ENCODE results near the gene IFI27. TPM values are rescaled to one million over a fixed set of nuclear protein-coding genes. Genes with fewer than 3 reads are reported as not detected.
A peak's percentile ranks its signal among the peaks of the same experiment; 100 is the strongest.

Gene IFI27
- total and polyA plus RNA-seq, 2 of the 8 experiments (the other 6 are each of a cell fraction or from before 2014, with no cell fraction given) = 0.76 to 2.2 TPM

DNA sequence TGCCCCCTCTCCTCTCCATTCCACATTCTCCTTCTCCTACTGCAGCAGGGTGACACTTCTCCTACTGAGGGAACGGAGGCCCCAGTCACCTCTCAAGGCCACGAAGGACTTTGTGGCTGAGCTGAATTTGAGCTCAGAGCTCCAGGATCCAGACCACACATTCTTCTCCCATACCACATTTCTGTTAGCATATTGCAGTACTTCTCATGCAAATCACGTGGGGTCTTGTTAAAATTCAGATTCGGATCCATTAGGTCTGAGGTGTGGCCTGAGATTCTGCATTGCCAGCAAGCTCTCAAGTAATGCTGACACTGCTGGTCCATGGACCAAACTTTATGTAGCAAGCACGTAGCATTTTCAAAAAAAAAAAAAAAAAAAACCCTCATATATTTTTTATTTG lies 28.5 kb downstream of the IFI27 start:
- no peak for FAIRE-seq
- Histone ChIP-seq H3K79me1 (ENCODE audit: low read depth, low read length) (no peaks in the 10 kb centered on the region), H3K79me2 (ENCODE audit: control insufficient read depth in 1 of 2, insufficient read depth in 2 of 2, low read length in 2 of 2) (no peaks in the 10 kb centered on the region), H3K23me2 (ENCODE audit: low read depth, low read length) (no peaks in the 10 kb centered on the region), H4K91ac (replicated peaks; ENCODE audit: insufficient read length, low read length) (no peak overlapping the region), H2BK120ac (replicated peaks; ENCODE audit: low read depth, low read length) (no peak overlapping the region), H2BK12ac (ENCODE audit: low read depth, low read length) (no peak overlapping the region), H2AFZ (ENCODE audit: low read length) (peak overlapping the region; percentile 47; the same call in 1 of the 2 replicates), H3K9me3 (ENCODE audit: insufficient read depth in 2 of 2, low read depth in 1 of 2, low read length in 1 of 2) (peaks cover 5 to 8% of the 10 kb centered on the region in 2 experiments; a peak in 1 of 4 replicates), H3K36me3 (ENCODE audit: control insufficient read depth in 2 of 4, insufficient read depth in 4 of 4, low read length in 3 of 4) (no peaks in the 10 kb centered on the region; a peak in 1 of 8 replicates), H3K18ac (ENCODE audit: extremely low read depth, low read length) (no peak overlapping the region), H2BK15ac (ENCODE audit: low read length) (no peak overlapping the region; the same call in 1 of the 2 replicates), H3K4ac (replicated peaks; ENCODE audit: insufficient read length, low read depth, low read length) (no peak overlapping the region), H3K56ac (replicated peaks; ENCODE audit: insufficient read length, low read depth, low read length) (no peak overlapping the region), H3K14ac (ENCODE audit: insufficient read length) (no peak overlapping the region), H3K27me3 (replicated peaks in 1 of 4; ENCODE audit: control insufficient read depth in 3 of 4, extremely low read depth in 1 of 4, insufficient read depth in 3 of 4, low read length in 3 of 4) (no peaks in the 10 kb centered on the region), H4K20me1 (replicated peaks in 1 of 2; ENCODE audit: control insufficient read depth in 1 of 2, insufficient read depth in 2 of 2, low read length in 2 of 2) (no peaks in the 10 kb centered on the region), H2BK20ac (ENCODE audit: low read length) (no peak overlapping the region), H2BK5ac (ENCODE audit: low read depth, low read length) (0 out of 2 replicates have a peak overlapping the region, but pooled peaks have one; percentile 10), H3K9ac (replicated peaks in 1 of 4; ENCODE audit: extremely low read depth in 1 of 4, low read depth in 3 of 4, low read length in 3 of 4) (no peak overlapping the region), H4K5ac (ENCODE audit: insufficient read length, low read depth, low read length) (no peak overlapping the region), H3K4me1 (replicated peaks in 1 of 4; ENCODE audit: control insufficient read depth in 3 of 4, insufficient read depth in 4 of 4, low read length in 3 of 4) (peaks cover 5 to 17% (median 8%) of the 10 kb centered on the region in 4 experiments; a peak in 6 of 7 replicates), H3K4me2 (ENCODE audit: insufficient read depth in 1 of 2, low read depth in 2 of 2, low read length in 2 of 2) (0 out of 4 replicates have a peak overlapping the region, but pooled peaks have one; percentile 12 to 18), H2AK5ac (ENCODE audit: low read depth, low read length) (no peak overlapping the region), H3K23ac (ENCODE audit: insufficient read length) (no peak overlapping the region), H4K8ac (ENCODE audit: extremely low read depth, insufficient read depth, low read length) (no peak overlapping the region), H3K4me3 (ENCODE audit: extremely low read depth in 1 of 4, insufficient read depth in 2 of 4, low read depth in 3 of 4, low read length in 4 of 4) (no peak overlapping the region), H3K27ac (ENCODE audit: low read depth, low read length) (no peak overlapping the region)
- no peak for TF ChIP-seq CHD2 (IDR thresholded peaks at IDR 0.05; ENCODE audit: low read length)
- no peak for TF ChIP-seq BRCA1 (IDR thresholded peaks at IDR 0.05; ENCODE audit: low read depth, low read length)
- TF ChIP-seq SIN3A (conservative IDR thresholded peaks at IDR 0.05 in 1 of 2, IDR thresholded peaks at IDR 0.05 in 1 of 2; ENCODE audit: low read depth in 1 of 2, low read length in 2 of 2) = no peak
- no peak for TF ChIP-seq POLR2A (IDR thresholded peaks at IDR 0.05; ENCODE audit: control extremely low read depth in 1 of 2, low read depth in 2 of 2, low read length in 2 of 2)
- TF ChIP-seq TEAD4 (IDR thresholded peaks at IDR 0.05; ENCODE audit: low read depth, low read length) = no peak
- TF ChIP-seq SP2 (IDR thresholded peaks at IDR 0.05; ENCODE audit: low read length) = no peak
- TF ChIP-seq GABPA (IDR thresholded peaks at IDR 0.05; ENCODE audit: borderline replicate concordance, insufficient read depth, low read length) = no peak
- DNase-seq (ENCODE audit: low read depth in 1 of 2, low spot score in 2 of 2) = no peak
- 61% methylated on average over 5 of the region's 5 CpGs; no CpG with 5 or more reads in 1 of the 2 experiments for WGBS, 2 experiments (ENCODE audit: extremely low coverage in 1 of 2, insufficient coverage in 1 of 2, insufficient read length in 1 of 2, insufficient replicate concordance in 2 of 2, low coverage in 1 of 2, low lambda C conversion rate in 2 of 2, missing lambda C conversion rate in 1 of 2)
- POLR2A ChIA-PET (ENCODE audit: partially characterized antibody) = interaction anchor here (0.6 to 1.0 kb wide), 2 partner anchors 103 to 557 kb away, joined by 3 to 4 read pairs; no protein-coding TSS in a partner anchor
- CTCF ChIA-PET (ENCODE audit: partially characterized antibody) = interaction anchor here (0.6 to 9.2 kb wide), 17 partner anchors 10 to 348 kb away, joined by 3 to 148 read pairs (median 3); no protein-coding TSS in a partner anchor
